ENCODE results near the gene LRRC25. TPM values are rescaled to one million over a fixed set of nuclear protein-coding genes. Genes with fewer than 3 reads are reported as not detected.

Gene LRRC25
- total and polyA plus RNA-seq, 11 donors, result 0.83 to 33.0 (median 2.8) TPM

- DNase-seq (peak in 4 of 5 donors; percentile 74 to 82 (median 78)), ATAC-seq (peak; percentile 57 to 77 (median 70))
- peaks cover 18 to 88% (median 65%) of the 10 kb centered on the region in 12 donors for H3K4me1 ChIP-seq
- intact Hi-C loops (cut with DNase I), result no loop called here
- no peaks in the 10 kb centered on the region for H3K9me3 ChIP-seq
- H3K27me3 ChIP-seq, result no peaks in the 10 kb centered on the region
- no peak overlapping the region for H3K4me3 ChIP-seq
- TF ChIP-seq POLR2A (IDR thresholded peaks at IDR 0.05), result no peak
- peak in 3 of 12 donors; percentile 15 to 29 (median 26) for TF ChIP-seq CTCF (IDR thresholded peaks at IDR 0.05)
- peak overlapping the region in 11 of 12 donors; percentile 20 to 78 (median 70) for H3K27ac ChIP-seq
- H3K36me3 ChIP-seq, result peaks cover 0 to 4% (median 0%) of the 10 kb centered on the region in 9 donors
- WGBS, 4 donors, result 35 to 44% (median 40%) methylated on average over 15 to 18 of the region's 18 CpGs
Measured at GRCh38 chr19:18425515-18426415, 28.3 kb upstream of the LRRC25 start.

- WGBS, 4 donors, result 86 to 89% (median 88%) methylated on average over 16 to 17 of the region's 17 CpGs
- H3K27ac ChIP-seq, result peak overlapping the region in 6 of 12 donors; percentile 51 to 78 (median 73)
- ATAC-seq (no peak), DNase-seq (no peak)
- no peaks in the 10 kb centered on the region for H3K36me3 ChIP-seq
- intact Hi-C loops (cut with DNase I), result no loop called here
- H3K9me3 ChIP-seq, result no peaks in the 10 kb centered on the region
- H3K27me3 ChIP-seq, result no peaks in the 10 kb centered on the region
- H3K4me3 ChIP-seq, result no peak overlapping the region
- peaks cover 18 to 90% (median 67%) of the 10 kb centered on the region in 12 donors for H3K4me1 ChIP-seq
- TF ChIP-seq CTCF (IDR thresholded peaks at IDR 0.05) (no peak), POLR2A (IDR thresholded peaks at IDR 0.05) (no peak)
Measured at GRCh38 chr19:18424890-18425514, 27.6 kb upstream of the LRRC25 start.

GRCh38 chr19:18424122-18424889 lies 26.9 kb upstream of the LRRC25 start:
- intact Hi-C loops (cut with DNase I), result no loop called here
- TF ChIP-seq CTCF (IDR thresholded peaks at IDR 0.05) (no peak), POLR2A (IDR thresholded peaks at IDR 0.05) (no peak)
- peaks cover 14 to 88% (median 61%) of the 10 kb centered on the region in 12 donors for H3K4me1 ChIP-seq
- H3K4me3 ChIP-seq, result no peak overlapping the region
- ATAC-seq, result no peak
- H3K9me3 ChIP-seq, result no peaks in the 10 kb centered on the region
- H3K27me3 ChIP-seq, result no peaks in the 10 kb centered on the region
- WGBS, 4 donors, result 77 to 81% (median 79%) methylated on average over 22 of the region's 22 CpGs
- no peak for DNase-seq
- no peaks in the 10 kb centered on the region for H3K36me3 ChIP-seq
- H3K27ac ChIP-seq, result peak overlapping the region in 6 of 12 donors; percentile 5 to 98 (median 38)

Data from heart left ventricle (tissue), 16 donors.